Panc1 (cell line): ENCODE data around the gene SGK1. TPM values are rescaled to one million over a fixed set of nuclear protein-coding genes. Genes with fewer than 3 reads are reported as not detected.

Experiments used
- ATAC-seq: fragments of 200-7000 bp; cut with Tn5 transposase; 2 replicates; pipeline ENCODE4 v1.9.1; 2020; ENCODE audit warnings: mild to moderate bottlenecking, moderate library complexity
- BruUV-seq: library from RNA; stranded (reverse); fragments of 400-500 nt; replicated peaks from 2 replicates; lab custom pipeline; 2021; lab: Mats Ljungman, UMichigan
- CTCF ChIA-PET: fragments of 300-600 bp; sonication (Branson Sonifier 250); formaldehyde crosslinking; loops from one replicate; lab custom pipeline; 2022; ENCODE audit warnings: antibody characterized with exemption; lab: Charles Lee
- POLR2A ChIA-PET: fragments of 300-600 bp; sonication (Branson Sonifier 250); formaldehyde crosslinking; loops from one replicate; lab custom pipeline; 2022; ENCODE audit warnings: antibody characterized with exemption; lab: Charles Lee
- DNase-seq: peaks from one replicate; pipeline ENCODE4 v3.0.0-alpha.2; 2010; ENCODE audit warnings: low read depth, low spot score
- H3K27ac ChIP-seq: 2 replicates; pipeline ENCODE4 v1.5.1; 2011; ENCODE audit warnings: mild to moderate bottlenecking, low read length, inconsistent platforms
- H3K27me3 ChIP-seq: fragments of 200-500 bp; sonication (Bioruptor generic); 2 replicates; pipeline ENCODE4 v1.6.0; 2014; ENCODE audit warnings: low read length, inconsistent platforms; ENCODE audit not compliant: control insufficient read depth, insufficient read depth
- H3K36me3 ChIP-seq: fragments of 200-500 bp; sonication (Bioruptor generic); 2 replicates; pipeline ENCODE4 v1.5.1; 2014; ENCODE audit warnings: inconsistent platforms, mild to moderate bottlenecking, low read length, moderate library complexity; ENCODE audit not compliant: control insufficient read depth, insufficient read depth
- H3K4me1 ChIP-seq: 2 replicates; pipeline ENCODE4 v1.5.1; 2011; ENCODE audit warnings: inconsistent platforms, mild to moderate bottlenecking, low read length, moderate library complexity; ENCODE audit not compliant: control insufficient read depth, insufficient read depth
- H3K4me3 ChIP-seq, 2 experiments: 2 replicates each; pipeline ENCODE4 v1.5.1; 2011 to 2012; ENCODE audit warnings: low read depth in 2 of 2, low read length in 2 of 2, mild to moderate bottlenecking in 2 of 2, inconsistent platforms in 1 of 2, moderate library complexity in 1 of 2
- H3K9me3 ChIP-seq: fragments of 200-500 bp; sonication (Bioruptor generic); 2 replicates; pipeline ENCODE4 v1.5.1; 2014; ENCODE audit warnings: low read depth, mild to moderate bottlenecking, inconsistent platforms, low read length, moderate library complexity; ENCODE audit not compliant: control insufficient read depth, insufficient read depth
- POLR2AphosphoS5 ChIP-seq: IDR thresholded peaks from 2 replicates; pipeline ENCODE4 v1.6.1; 2012; ENCODE audit warnings: mild to moderate bottlenecking, low read depth, low read length, moderate library complexity
- REST ChIP-seq, 2 experiments: IDR thresholded peaks; 2 replicates each; pipeline ENCODE4 v1.6.1; 2011 to 2012; ENCODE audit warnings: low read depth in 2 of 2, control low read depth in 1 of 2, low read length in 1 of 2, mild to moderate bottlenecking in 1 of 2, moderate library complexity in 1 of 2; ENCODE audit not compliant: insufficient read depth in 1 of 2
- SIN3A ChIP-seq: IDR thresholded peaks from 2 replicates; pipeline ENCODE4 v1.6.1; 2012; ENCODE audit warnings: low read depth, mild to moderate bottlenecking, low read length, moderate library complexity, borderline replicate concordance; ENCODE audit not compliant: insufficient read depth
- TCF7L2 ChIP-seq: IDR thresholded peaks from 2 replicates; pipeline ENCODE4 v1.6.1; 2011; ENCODE audit warnings: mild to moderate bottlenecking, low read depth, low read length, inconsistent platforms
- in situ Hi-C: cut with HindIII; loops from 2 replicates; pipeline ENCODE4 v1.10.0; 2016; ENCODE audit warnings: low sequenced_read_pairs, low pct_unique_long_range_greater_than_20kb
- intact Hi-C: fragments of 100-400 bp; cut with micrococcal nuclease; formaldehyde crosslinking; loops from one replicate; pipeline ENCODE4 v1.10.0; 2022; ENCODE audit not compliant: unreplicated experiment
- total RNA-seq: library from RNA; stranded (reverse); gene quantifications from one replicate; pipeline ENCODE4 v1.2.1, GENCODE V29; 2021; ENCODE audit not compliant: unreplicated experiment
- TF ChIP-seq, protein P1 (sequence below): fragments of 450-650 bp; IDR thresholded peaks from 2 replicates; pipeline ENCODE4 v1.5.1; 2017; ENCODE audit warnings: mild to moderate bottlenecking

SGK1 gene
- total RNA-seq, 1 experiment from 2014 or later: 7.5 TPM

GRCh38 chr6:134240665-134241431 is 77.1 kb downstream of the SGK1 start:
- Histone ChIP-seq H3K4me3 (no peak overlapping the region), H3K27me3 (no peaks in the 10 kb centered on the region), H3K4me1 (no peaks in the 10 kb centered on the region), H3K27ac (no peak overlapping the region), H3K36me3 (no peaks in the 10 kb centered on the region), H3K9me3 (no peaks in the 10 kb centered on the region)
- no peak for TF ChIP-seq SIN3A
- TF ChIP-seq, protein P1, sequence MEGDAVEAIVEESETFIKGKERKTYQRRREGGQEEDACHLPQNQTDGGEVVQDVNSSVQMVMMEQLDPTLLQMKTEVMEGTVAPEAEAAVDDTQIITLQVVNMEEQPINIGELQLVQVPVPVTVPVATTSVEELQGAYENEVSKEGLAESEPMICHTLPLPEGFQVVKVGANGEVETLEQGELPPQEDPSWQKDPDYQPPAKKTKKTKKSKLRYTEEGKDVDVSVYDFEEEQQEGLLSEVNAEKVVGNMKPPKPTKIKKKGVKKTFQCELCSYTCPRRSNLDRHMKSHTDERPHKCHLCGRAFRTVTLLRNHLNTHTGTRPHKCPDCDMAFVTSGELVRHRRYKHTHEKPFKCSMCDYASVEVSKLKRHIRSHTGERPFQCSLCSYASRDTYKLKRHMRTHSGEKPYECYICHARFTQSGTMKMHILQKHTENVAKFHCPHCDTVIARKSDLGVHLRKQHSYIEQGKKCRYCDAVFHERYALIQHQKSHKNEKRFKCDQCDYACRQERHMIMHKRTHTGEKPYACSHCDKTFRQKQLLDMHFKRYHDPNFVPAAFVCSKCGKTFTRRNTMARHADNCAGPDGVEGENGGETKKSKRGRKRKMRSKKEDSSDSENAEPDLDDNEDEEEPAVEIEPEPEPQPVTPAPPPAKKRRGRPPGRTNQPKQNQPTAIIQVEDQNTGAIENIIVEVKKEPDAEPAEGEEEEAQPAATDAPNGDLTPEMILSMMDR: no peak
- TF ChIP-seq POLR2AphosphoS5: no peak
- TF ChIP-seq TCF7L2: no peak
- no peak for TF ChIP-seq REST (IDR thresholded peaks at IDR 0.05; ENCODE audit: insufficient read depth in 1 of 2, low read depth in 2 of 2, low read length in 1 of 2)
- intact Hi-C loops (no loop called here), in situ Hi-C loops (no loop called here)
- CTCF ChIA-PET: no interaction called here
- no peak for ATAC-seq
- no TSS peak for BruUV-seq
- no peak for DNase-seq
- POLR2A ChIA-PET: no interaction called here

DNA sequence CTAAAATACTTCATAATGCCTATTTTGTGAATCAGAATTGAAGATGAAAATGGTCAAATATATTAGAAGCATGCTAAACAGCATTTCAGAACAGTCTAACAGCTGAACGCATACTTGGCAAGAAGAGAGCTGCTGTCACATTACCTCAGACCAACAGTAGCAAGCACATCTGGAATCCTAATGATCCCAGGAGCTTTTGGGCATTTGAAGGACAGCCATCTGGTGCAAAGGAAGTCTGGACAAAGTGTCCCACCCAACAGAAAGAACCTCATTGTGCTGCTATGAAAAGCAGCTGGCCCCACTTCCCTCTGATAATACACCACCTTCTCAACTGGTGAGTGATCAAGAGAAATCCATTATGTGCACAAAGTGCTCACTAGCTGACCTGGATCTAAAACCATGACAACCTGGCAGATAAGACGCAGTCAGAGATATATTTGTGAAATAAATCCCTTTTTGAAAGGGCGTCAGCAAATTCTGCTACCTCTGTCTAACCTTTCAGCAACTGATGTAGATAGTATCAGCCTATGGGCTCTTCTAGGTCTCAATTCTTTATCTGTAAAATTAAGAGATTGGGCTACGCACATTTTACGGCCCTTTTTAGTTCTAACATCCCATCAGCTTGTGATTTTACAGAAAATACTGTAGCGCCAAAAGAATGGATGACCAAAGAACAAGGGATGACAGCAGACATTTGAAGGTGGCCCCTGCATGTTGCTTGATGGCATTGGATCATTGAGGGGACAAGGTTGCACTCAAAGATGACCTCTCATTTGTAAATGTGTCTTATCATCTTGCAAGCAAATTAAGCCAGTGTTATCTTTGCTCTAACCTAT is 78.7 kb downstream of the SGK1 start:
- no peaks in the 10 kb centered on the region for H3K27me3 ChIP-seq
- no peak for TF ChIP-seq SIN3A
- no peak overlapping the region for H3K4me3 ChIP-seq
- intact Hi-C loops: no loop called here
- in situ Hi-C loops: no loop called here
- DNase-seq (no peak), ATAC-seq (no peak)
- no peaks in the 10 kb centered on the region for H3K9me3 ChIP-seq
- no peaks in the 10 kb centered on the region for H3K36me3 ChIP-seq
- no peak overlapping the region for H3K27ac ChIP-seq
- no TSS peak for BruUV-seq
- POLR2A ChIA-PET: no interaction called here
- H3K4me1 ChIP-seq: no peaks in the 10 kb centered on the region
- CTCF ChIA-PET: no interaction called here
